GM19023 (cell line): ENCODE data around the gene SEM1.
A peak's percentile ranks its signal among the peaks of the same experiment; 100 is the strongest.
"Not testable (repeated sequence)": the region's sequence is repeated elsewhere in the genome, so short reads cannot be mapped to it uniquely, and the experiment has no call there.

Source experiments
- ATAC-seq: cut with Tn5 transposase; IDR thresholded peaks from one replicate; pipeline ENCODE4 v1.9.1; 2021; ENCODE audit warnings: mild to moderate bottlenecking, moderate library complexity; ENCODE audit not compliant: unreplicated experiment

Gene SEM1

GRCh38 chr7:96709381-96710228 lies at the start of gene SEM1:
Gene SEM1, minus strand, starts transcription at chr7:96709846. Its CDS starts 83 bp downstream, at chr7:96709763.
- peak; percentile 88 for ATAC-seq

GRCh38 chr7:96757880-96758279 lies 48.2 kb upstream of the SEM1 start:
- not testable (repeated sequence) for ATAC-seq

GRCh38 chr7:96747418-96747940 lies 37.8 kb upstream of the SEM1 start:
- no peak for ATAC-seq

- no peak for ATAC-seq
These were observed 30.5 kb upstream of the SEM1 start for GRCh38 chr7:96740130-96740529.

- no peak for ATAC-seq
These were observed 30.0 kb upstream of the SEM1 start for GRCh38 chr7:96739609-96740008.

- ATAC-seq: no peak
These were observed 29.5 kb upstream of the SEM1 start for GRCh38 chr7:96739167-96739566.

GRCh38 chr7:96738705-96739104 lies 29.1 kb upstream of the SEM1 start:
- no peak for ATAC-seq

GRCh38 chr7:96737545-96738050 lies 28.0 kb upstream of the SEM1 start:
- ATAC-seq: no peak

GRCh38 chr7:96734343-96734742 lies 24.7 kb upstream of the SEM1 start:
- no peak for ATAC-seq

- ATAC-seq: no peak
These were observed 20.2 kb upstream of the SEM1 start for GRCh38 chr7:96729820-96730219.

GRCh38 chr7:96728139-96728538 lies 18.5 kb upstream of the SEM1 start:
- no peak for ATAC-seq

GRCh38 chr7:96727534-96728088 lies 18.0 kb upstream of the SEM1 start:
- ATAC-seq: no peak

- no peak for ATAC-seq
These were observed 14.0 kb upstream of the SEM1 start for GRCh38 chr7:96723622-96724021.

GRCh38 chr7:96722928-96723327 lies 13.3 kb upstream of the SEM1 start:
- not testable (repeated sequence) for ATAC-seq

- no peak for ATAC-seq
These were observed 11.2 kb upstream of the SEM1 start for GRCh38 chr7:96720843-96721242.

- no peak for ATAC-seq
These were observed 9.5 kb upstream of the SEM1 start for GRCh38 chr7:96719164-96719563.

GRCh38 chr7:96718107-96719003 lies 8.7 kb upstream of the SEM1 start:
- ATAC-seq: no peak

GRCh38 chr7:96713037-96713436 lies 3.4 kb upstream of the SEM1 start:
- ATAC-seq: no peak

GRCh38 chr7:96710544-96710943 lies 898 bp upstream of the SEM1 start:
- ATAC-seq: no peak

GRCh38 chr7:96708872-96709271 lies 774 bp downstream of the SEM1 start:
- peak; percentile 11 for ATAC-seq
